ENCODE data around the gene LSM12.

DNA sequence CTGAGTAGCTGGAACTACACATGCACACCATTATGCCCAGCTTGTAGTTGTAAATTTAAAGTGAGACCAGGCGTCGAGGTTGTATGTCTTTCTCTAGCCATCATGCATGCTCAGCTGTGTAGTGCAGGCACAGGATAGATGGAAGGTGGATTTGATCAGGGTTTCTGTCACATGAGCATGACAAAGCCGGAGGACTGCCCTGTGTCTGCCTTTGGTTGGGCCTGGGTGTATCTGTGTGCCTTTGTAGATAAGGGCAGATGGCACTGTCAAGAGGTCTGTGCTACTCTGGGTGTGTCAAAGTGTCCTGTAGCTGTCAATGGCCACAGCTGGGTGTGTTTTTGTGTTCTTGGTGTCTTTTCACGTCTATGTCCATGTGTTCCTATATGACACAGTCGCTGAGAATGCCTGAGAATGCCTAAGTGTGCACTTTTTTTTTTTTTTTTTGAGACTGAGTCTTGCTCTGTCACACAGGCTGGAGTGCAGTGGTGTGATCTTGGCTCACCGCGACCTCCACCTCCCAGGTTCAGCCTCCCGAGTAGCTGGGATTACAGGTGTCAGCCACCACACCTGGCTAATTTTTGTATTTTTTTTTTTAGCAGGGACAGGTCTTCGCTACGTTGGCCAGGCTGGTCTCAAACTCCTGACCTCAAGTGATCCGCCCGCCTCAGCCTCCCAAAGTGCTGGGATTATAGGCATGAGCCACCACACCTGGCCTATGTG is 66.2 kb downstream of the LSM12 start:
- TF ChIP-seq POLR2A (IDR thresholded peaks at IDR 0.05; ENCODE audit: low read depth, low read length) = no peak
- TF ChIP-seq, protein P1, sequence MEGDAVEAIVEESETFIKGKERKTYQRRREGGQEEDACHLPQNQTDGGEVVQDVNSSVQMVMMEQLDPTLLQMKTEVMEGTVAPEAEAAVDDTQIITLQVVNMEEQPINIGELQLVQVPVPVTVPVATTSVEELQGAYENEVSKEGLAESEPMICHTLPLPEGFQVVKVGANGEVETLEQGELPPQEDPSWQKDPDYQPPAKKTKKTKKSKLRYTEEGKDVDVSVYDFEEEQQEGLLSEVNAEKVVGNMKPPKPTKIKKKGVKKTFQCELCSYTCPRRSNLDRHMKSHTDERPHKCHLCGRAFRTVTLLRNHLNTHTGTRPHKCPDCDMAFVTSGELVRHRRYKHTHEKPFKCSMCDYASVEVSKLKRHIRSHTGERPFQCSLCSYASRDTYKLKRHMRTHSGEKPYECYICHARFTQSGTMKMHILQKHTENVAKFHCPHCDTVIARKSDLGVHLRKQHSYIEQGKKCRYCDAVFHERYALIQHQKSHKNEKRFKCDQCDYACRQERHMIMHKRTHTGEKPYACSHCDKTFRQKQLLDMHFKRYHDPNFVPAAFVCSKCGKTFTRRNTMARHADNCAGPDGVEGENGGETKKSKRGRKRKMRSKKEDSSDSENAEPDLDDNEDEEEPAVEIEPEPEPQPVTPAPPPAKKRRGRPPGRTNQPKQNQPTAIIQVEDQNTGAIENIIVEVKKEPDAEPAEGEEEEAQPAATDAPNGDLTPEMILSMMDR (IDR thresholded peaks at IDR 0.05; ENCODE audit: extremely low read depth in 1 of 2, insufficient read depth in 1 of 2, low read depth in 1 of 2, low read length in 2 of 2) = no peak
